Activated CD4-positive, alpha-beta T cell treated with anti-CD3 and anti-CD28 coated beads, Interleukin-2, amount 10 ng/mL, durations not matched to agents 24 days and 14 days (primary cell): ENCODE measurements around the gene GRAMD2A. TPM values are rescaled to one million over a fixed set of nuclear protein-coding genes. Genes with fewer than 3 reads are reported as not detected.

Experiments used
- DNase-seq: peaks from one replicate; pipeline ENCODE4 v3.0.0; 2022
- H3K27ac Mint-ChIP-seq: one replicate; pipeline ENCODE4 v1.8.0; 2022; ENCODE audit warnings: mild to moderate bottlenecking, mixed read lengths
- H3K27me3 Mint-ChIP-seq: one replicate; pipeline ENCODE4 v1.8.0; 2022; ENCODE audit warnings: mixed read lengths
- H3K36me3 Mint-ChIP-seq: one replicate; pipeline ENCODE4 v1.8.0; 2022; ENCODE audit warnings: low read depth, mild to moderate bottlenecking, mixed read lengths
- H3K4me1 Mint-ChIP-seq: one replicate; pipeline ENCODE4 v1.8.0; 2021; ENCODE audit warnings: mixed read lengths
- H3K4me3 Mint-ChIP-seq: one replicate; pipeline ENCODE4 v1.8.0; 2022; ENCODE audit warnings: mild to moderate bottlenecking, moderate library complexity, mixed read lengths
- H3K9me3 Mint-ChIP-seq: one replicate; pipeline ENCODE4 v1.8.0; 2021; ENCODE audit warnings: mixed read lengths
- intact Hi-C: fragments of 100-400 bp; cut with micrococcal nuclease; formaldehyde crosslinking; loops from one replicate; pipeline ENCODE4 v1.15.1; 2023
- total RNA-seq: library from RNA; stranded (reverse); gene quantifications from 2 replicates; pipeline ENCODE4 v1.2.3, GENCODE V29; 2022

The GRAMD2A gene
- total RNA-seq, 1 donor from 2014 or later, result 0.21 TPM

GRCh38 chr15:72139667-72140066 lies 57.9 kb downstream of the GRAMD2A start:
- Mint-ChIP-seq H3K27ac (no peak overlapping the region), H3K27me3 (no peaks in the 10 kb centered on the region), H3K9me3 (no peaks in the 10 kb centered on the region), H3K36me3 (no peaks in the 10 kb centered on the region), H3K4me3 (no peak overlapping the region), H3K4me1 (peaks cover 4% of the 10 kb centered on the region)
- intact Hi-C loops, result no loop called here
- no peak for DNase-seq

- no peak for DNase-seq
- no peaks in the 10 kb centered on the region for H3K36me3 Mint-ChIP-seq
- intact Hi-C loops, result no loop called here
- H3K27ac Mint-ChIP-seq, result no peak overlapping the region
- no peaks in the 10 kb centered on the region for H3K9me3 Mint-ChIP-seq
- peaks cover 2% of the 10 kb centered on the region for H3K4me1 Mint-ChIP-seq
- no peak overlapping the region for H3K4me3 Mint-ChIP-seq
- H3K27me3 Mint-ChIP-seq, result no peaks in the 10 kb centered on the region
Observed at GRCh38 chr15:72136170-72137051, 61.2 kb downstream of the GRAMD2A start.

DNA sequence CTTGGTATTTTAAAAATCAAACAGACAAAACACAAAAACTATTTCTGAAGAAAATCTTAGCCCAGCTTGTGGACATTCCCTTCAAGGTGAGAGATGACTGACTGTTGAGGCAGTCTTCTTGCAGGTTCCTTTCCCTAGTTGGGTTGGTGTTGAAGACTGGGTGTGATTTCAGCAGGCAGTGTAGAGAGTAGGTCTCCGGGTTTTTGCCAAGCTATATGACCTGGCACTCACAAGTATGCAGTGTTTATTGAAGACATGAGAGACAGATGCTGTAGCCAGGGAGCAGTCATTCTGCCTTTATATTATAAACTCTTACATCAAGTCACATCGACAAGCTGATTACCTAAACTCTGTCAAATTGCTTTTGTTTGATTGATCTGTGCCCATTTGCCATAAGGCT lies 61.9 kb downstream of the GRAMD2A start:
- H3K27me3 Mint-ChIP-seq, result no peaks in the 10 kb centered on the region
- no peaks in the 10 kb centered on the region for H3K36me3 Mint-ChIP-seq
- no peak for DNase-seq
- H3K27ac Mint-ChIP-seq, result no peak overlapping the region
- no peaks in the 10 kb centered on the region for H3K9me3 Mint-ChIP-seq
- no peak overlapping the region for H3K4me3 Mint-ChIP-seq
- intact Hi-C loops, result no loop called here
- no peaks in the 10 kb centered on the region for H3K4me1 Mint-ChIP-seq

DNA sequence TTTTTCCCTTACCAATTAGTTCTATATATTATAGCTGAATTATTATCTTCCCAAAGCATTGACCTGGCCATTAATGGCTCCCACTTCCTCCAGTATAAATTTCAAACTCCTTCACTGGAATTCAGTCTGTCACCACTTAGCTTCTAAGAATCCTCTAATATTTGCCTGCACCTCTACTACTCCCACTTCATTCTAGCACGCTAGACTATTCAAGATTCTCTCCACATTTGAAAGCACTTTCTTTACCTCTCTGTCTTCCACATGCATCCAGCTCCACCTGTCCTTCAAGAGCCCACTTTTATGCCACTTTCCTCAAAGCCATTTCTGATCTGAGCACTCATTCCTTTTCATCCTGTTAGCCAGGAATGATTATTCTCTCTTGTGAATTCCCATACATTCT lies 64.4 kb downstream of the GRAMD2A start:
- H3K4me1 Mint-ChIP-seq, result no peaks in the 10 kb centered on the region
- intact Hi-C loops, result no loop called here
- no peaks in the 10 kb centered on the region for H3K9me3 Mint-ChIP-seq
- DNase-seq, result no peak
- H3K4me3 Mint-ChIP-seq, result no peak overlapping the region
- H3K36me3 Mint-ChIP-seq, result no peaks in the 10 kb centered on the region
- H3K27ac Mint-ChIP-seq, result no peak overlapping the region
- H3K27me3 Mint-ChIP-seq, result peaks cover 2% of the 10 kb centered on the region

DNA sequence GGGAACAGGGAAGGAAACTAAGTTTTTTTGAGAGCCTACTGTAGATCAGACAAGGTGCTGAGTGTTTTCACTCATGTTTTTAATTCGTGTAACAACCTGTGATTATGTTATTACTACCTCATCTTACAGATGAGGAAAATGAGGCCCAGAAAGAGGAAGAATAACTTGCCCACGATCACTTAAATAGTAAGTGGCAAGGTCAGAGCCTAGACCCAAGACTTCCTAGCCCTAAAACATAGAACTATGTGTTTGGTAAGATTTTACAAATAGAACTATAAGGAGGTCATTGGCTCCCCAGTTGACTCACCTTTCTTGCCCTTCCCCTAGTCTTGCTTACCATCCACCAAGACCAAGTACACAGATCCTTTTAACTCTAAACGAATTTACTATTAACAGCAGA lies 65.7 kb downstream of the GRAMD2A start:
- Mint-ChIP-seq H3K4me1 (no peaks in the 10 kb centered on the region), H3K27ac (no peak overlapping the region), H3K27me3 (peaks cover 2% of the 10 kb centered on the region), H3K9me3 (no peaks in the 10 kb centered on the region), H3K36me3 (no peaks in the 10 kb centered on the region), H3K4me3 (no peak overlapping the region)
- no peak for DNase-seq
- intact Hi-C loops, result no loop called here

GRCh38 chr15:72130272-72130671 lies 67.3 kb downstream of the GRAMD2A start:
- Mint-ChIP-seq H3K4me1 (no peaks in the 10 kb centered on the region), H3K27me3 (peaks cover 2% of the 10 kb centered on the region), H3K4me3 (no peak overlapping the region), H3K27ac (no peak overlapping the region), H3K36me3 (no peaks in the 10 kb centered on the region), H3K9me3 (no peaks in the 10 kb centered on the region)
- DNase-seq, result no peak
- intact Hi-C loops, result no loop called here

- no peaks in the 10 kb centered on the region for H3K4me1 Mint-ChIP-seq
- no peaks in the 10 kb centered on the region for H3K9me3 Mint-ChIP-seq
- H3K27me3 Mint-ChIP-seq, result peaks cover 2% of the 10 kb centered on the region
- H3K36me3 Mint-ChIP-seq, result no peaks in the 10 kb centered on the region
- H3K4me3 Mint-ChIP-seq, result no peak overlapping the region
- no peak overlapping the region for H3K27ac Mint-ChIP-seq
- intact Hi-C loops, result no loop called here
- no peak for DNase-seq
Observed at GRCh38 chr15:72128359-72128758, 69.2 kb downstream of the GRAMD2A start.

- Mint-ChIP-seq H3K27me3 (peaks cover 2% of the 10 kb centered on the region), H3K27ac (no peak overlapping the region), H3K4me1 (no peaks in the 10 kb centered on the region), H3K9me3 (no peaks in the 10 kb centered on the region), H3K4me3 (no peak overlapping the region), H3K36me3 (no peaks in the 10 kb centered on the region)
- DNase-seq, result no peak
- intact Hi-C loops, result no loop called here
Observed at GRCh38 chr15:72127724-72128322, 69.8 kb downstream of the GRAMD2A start.

DNA sequence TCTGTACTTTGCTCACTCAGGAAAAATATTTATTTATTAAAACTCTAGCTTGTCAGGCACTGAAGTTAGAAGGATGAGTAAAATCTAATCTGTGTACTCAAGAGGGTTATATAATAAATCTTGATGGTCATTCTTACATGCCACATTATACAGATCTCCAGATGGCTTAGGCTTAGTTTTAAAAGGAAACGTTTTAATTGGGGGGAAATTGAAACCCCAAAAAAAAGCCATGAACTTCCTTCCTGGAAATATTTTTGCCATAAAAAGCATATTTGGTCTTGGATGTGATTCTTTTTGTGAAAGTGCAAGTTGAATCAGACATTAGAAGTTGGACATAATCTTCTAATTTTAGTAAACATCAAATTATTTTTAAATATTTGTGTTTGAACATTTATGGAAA lies 73.4 kb downstream of the GRAMD2A start:
- Mint-ChIP-seq H3K4me1 (peaks cover 3% of the 10 kb centered on the region), H3K36me3 (no peaks in the 10 kb centered on the region), H3K9me3 (no peaks in the 10 kb centered on the region), H3K27me3 (peaks cover 2% of the 10 kb centered on the region), H3K4me3 (no peak overlapping the region), H3K27ac (no peak overlapping the region)
- no peak for DNase-seq
- intact Hi-C loops, result no loop called here

DNA sequence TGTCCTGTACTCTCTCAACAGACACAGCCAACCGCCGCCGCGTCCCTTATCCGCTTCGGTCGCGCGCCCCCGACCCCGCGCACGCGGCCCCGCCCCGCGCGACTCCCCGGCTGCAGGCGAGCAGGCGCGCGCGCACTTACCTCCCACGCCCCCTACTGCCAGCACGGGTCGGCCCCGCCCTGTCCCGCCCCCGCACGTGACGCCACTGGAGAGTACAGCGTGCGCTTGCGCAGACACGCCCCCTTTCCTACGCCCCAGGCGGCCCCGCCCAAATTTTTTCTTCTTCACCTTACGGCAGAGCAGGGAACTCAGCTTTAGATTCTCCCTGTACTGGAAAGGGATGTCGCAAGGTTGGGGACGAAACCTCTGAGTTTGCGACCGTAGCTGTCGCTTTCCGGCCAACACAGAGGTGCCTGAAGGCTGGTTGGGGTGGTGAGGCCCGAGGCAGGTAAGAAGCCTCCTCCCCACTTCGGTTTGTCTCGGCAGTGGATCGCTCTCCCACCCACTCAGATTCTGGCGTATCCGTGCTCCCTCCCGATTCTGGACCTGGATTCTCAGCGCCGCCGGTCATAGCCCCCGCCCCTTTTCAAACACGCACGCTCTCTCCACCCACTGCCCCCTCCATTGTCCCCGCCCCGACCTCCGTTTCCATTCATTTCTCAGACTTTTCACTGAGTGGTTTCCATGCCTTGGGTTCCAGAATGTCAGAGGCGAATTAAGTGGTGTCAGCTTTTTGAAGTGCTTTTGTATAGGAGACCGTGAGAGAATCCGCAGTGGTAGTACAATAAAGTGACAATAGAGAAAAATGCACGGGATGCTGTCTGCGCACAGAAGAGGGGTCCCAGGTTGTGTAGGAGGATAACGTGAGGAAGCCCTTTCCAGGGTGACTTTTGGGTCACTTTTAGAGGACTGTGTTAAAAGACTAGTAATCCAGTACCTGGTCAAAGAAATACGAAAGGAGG lies 79.3 kb downstream of the GRAMD2A start, which contains the start of the genes MYO9A and SENP8:
MYO9A (minus strand) TSS at position 134 of the 962 bp plus-strand sequence. CDS start 71,587 bp downstream, outside the sequence.
SENP8 (plus strand) TSS at position 387 of the 962 bp plus-strand sequence. CDS start 21,221 bp downstream, outside the sequence.
- H3K4me1 Mint-ChIP-seq, result peaks cover 24% of the 10 kb centered on the region
- intact Hi-C loops, result loop anchor here (1.0 to 10.0 kb wide), 7 partner anchors 38 to 1877 kb away; partner anchors contain the start of genes ADPGK, ARIH1, BBS4 and HIGD2B
- peak within 1 kb of the TSS; percentile 99 for H3K27ac Mint-ChIP-seq
- peaks cover 15% of the 10 kb centered on the region for H3K27me3 Mint-ChIP-seq
- H3K9me3 Mint-ChIP-seq, result no peaks in the 10 kb centered on the region
- peak within 1 kb of the TSS; percentile 95 for H3K4me3 Mint-ChIP-seq
- H3K36me3 Mint-ChIP-seq, result no peaks in the 10 kb centered on the region
- peak; percentile 98 for DNase-seq

DNA sequence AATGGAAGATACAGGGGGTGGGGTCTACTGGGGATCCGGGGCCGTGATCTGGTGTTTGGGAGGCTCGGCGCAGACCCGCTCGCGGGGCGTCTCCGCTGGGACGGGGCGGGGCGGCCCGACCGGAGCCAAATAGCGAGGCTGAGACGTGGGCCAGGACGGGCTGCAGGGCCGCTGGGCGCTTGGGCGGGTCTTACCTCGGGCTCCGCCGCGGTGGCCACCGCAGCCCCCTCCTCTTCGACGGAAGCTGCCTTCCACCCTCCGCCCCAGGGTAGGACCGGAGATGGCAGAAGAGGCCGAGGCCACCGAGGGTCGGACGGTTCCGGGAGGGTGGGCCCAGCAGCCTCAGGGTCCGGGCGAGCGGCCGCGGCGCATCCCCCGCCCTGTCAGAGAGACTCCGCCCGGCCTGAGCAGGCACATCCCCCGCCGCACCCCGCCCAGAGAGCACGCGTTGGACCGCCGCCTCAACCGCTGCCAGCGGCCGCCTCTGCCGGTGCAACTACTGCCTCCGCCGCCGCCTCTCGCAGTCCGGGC lies 80.0 kb downstream of the GRAMD2A start:
- Mint-ChIP-seq H3K4me1 (peaks cover 26% of the 10 kb centered on the region), H3K27ac (peak overlapping the region; percentile 99), H3K4me3 (peak overlapping the region; percentile 95), H3K36me3 (no peaks in the 10 kb centered on the region), H3K9me3 (no peaks in the 10 kb centered on the region), H3K27me3 (peaks cover 17% of the 10 kb centered on the region)
- intact Hi-C loops, result loop anchor here (1.0 to 10.0 kb wide), 7 partner anchors 39 to 1877 kb away; partner anchors contain the start of genes ADPGK, ARIH1, BBS4 and HIGD2B
- peak; percentile 92 for DNase-seq

DNA sequence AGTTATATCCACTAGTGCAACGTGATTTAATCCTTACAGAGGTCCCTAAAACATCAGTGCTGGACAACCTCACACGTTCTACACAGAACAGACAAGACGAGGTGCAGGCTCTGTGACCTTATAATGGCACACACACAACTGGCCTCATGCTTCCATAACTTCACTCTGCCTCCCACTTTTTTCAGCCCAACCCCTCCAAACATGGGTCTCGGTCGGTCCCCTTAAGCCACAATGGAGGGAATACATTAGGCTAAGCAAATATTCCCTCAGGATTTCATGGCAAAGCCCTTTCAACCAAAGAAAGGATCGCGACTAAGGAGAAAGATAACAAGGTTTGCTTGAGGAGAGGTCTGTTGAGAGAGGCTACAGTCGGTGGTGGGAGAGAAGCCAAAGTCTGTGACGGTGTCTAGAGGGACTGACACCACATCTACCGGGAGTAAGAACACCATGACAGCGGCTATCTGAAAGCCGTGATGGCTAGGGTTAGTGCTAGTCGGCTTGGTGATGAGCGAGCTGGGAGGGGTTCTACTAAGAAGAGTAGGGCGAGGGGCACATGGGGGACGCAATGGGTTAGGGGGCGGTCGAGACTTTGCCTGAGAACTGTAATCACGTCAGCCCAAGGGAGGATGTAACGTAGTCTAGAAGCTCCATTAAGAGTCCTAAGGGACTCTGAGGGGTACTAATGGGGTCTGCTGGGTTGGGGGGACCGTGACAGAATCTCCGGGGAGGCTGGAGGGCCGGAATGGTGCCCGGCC lies 80.7 kb downstream of the GRAMD2A start:
- Mint-ChIP-seq H3K27ac (peak overlapping the region; percentile 86), H3K27me3 (peaks cover 17% of the 10 kb centered on the region), H3K4me3 (peak overlapping the region; percentile 95), H3K9me3 (no peaks in the 10 kb centered on the region), H3K4me1 (peaks cover 26% of the 10 kb centered on the region), H3K36me3 (no peaks in the 10 kb centered on the region)
- intact Hi-C loops, result loop anchor here (5.0 to 10.0 kb wide), 4 partner anchors 358 to 1878 kb away; partner anchors contain the start of genes ADPGK, ARIH1, BBS4 and HIGD2B
- DNase-seq, result peak; percentile 61
